NCI-H748 (cell line): Measurements from ENCODE around the gene COL23A1.

Experiments used
- DNase-seq: peaks from one replicate; lab custom pipeline; 2025; ENCODE audit not compliant: unreplicated experiment; lab: John Stamatoyannopoulos, UW

The COL23A1 gene

GRCh38 chr5:178439493-178440180 lies 150.6 kb downstream of the COL23A1 start:
- no peak for DNase-seq

GRCh38 chr5:178438796-178439195 lies 151.4 kb downstream of the COL23A1 start:
- no peak for DNase-seq

GRCh38 chr5:178437386-178438075 lies 152.7 kb downstream of the COL23A1 start:
- no peak for DNase-seq

DNA sequence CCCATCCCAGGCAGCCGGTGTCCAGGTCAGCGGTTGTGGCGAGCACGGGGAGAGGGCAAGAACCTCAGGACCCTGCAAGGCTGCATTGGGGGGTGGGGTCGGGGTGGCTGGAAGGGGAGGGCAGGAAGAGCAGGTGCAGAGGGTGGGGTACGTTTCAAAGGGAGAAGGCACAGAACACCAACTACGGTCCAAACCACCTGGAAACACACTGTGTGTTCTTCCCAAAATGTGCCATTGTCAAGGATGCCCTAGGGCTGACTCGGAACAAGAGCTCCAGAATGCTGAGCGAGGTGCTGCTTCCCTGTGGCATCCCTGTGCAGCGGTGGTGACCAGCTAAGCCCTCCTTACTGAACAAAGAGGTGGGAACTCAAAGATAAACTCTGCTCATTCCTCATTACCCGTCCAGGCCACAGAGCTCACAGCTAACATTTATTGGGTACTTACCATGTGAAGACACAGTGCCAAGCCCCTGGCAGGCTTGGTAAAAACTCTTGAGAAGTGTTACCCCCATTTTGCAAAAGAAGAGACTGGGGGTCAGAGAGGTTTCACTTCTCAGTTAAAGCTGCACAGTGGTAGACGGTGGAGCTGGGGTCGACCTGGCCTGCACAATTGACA lies 153.8 kb downstream of the COL23A1 start:
- DNase-seq, result no peak

DNA sequence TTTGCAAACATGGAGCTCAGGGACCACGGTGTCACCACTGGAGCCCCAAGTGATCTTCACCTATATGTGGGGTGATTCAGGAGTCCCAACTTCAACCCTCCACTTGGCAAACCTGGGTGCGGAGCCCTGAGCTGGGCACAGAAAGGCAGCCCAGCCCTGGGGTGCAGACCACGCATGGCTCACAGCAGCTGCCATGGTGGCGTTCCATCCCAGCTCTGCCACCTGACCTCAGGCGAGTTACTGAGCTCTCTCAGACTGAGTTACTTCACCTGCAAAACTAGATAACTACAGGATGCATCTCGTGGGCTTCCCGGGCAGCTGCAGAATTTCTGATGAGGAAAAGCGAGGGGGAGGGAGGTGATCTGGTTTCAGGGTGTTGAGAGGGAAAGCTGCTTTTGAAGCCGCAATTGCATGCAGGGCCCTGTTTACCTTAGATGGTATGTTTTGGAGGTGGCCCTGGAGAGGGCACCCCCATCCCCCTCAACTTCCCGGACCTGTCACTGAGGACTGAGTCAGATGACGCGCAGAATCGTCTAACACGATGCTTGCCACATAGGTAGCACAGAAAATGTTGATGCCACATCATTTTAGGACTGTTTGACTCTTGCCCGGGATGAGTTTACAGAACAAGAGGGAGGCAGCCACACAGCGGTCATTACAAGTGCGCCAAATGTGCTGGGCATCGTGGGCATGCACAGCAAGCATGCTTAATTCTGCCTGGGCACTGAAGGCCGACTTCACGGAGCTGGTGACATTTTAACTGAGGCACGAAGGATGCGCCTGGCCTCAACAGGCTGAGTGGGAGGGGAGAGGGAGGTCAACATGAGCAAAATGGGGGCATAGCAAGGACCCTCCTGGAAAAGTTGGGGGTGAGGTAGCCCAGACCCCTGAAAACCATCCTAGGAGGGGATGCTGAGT lies 154.6 kb downstream of the COL23A1 start:
- no peak for DNase-seq

DNA sequence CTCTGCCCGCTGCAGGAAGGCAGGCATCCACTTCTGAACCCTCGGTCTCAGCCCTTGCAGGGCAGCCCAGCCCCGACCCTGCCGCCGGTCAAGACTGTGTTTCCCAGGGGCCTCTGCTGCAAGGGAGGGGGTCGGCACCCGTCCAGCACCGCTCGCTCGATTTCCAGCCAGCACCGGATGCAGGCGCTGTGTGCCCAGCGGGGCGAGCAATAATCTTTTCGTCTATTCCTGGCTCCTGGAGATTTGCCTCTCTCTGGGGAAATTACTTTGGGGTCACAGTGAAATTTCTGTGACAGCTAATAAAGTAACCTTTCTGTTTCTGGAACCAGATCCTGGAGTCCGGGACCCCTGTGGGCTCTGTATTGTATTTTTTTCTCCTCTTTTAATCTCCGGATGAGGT lies 155.3 kb downstream of the COL23A1 start:
- DNase-seq, result no peak

GRCh38 chr5:178434016-178434761 lies 156.0 kb downstream of the COL23A1 start:
- no peak for DNase-seq

DNA sequence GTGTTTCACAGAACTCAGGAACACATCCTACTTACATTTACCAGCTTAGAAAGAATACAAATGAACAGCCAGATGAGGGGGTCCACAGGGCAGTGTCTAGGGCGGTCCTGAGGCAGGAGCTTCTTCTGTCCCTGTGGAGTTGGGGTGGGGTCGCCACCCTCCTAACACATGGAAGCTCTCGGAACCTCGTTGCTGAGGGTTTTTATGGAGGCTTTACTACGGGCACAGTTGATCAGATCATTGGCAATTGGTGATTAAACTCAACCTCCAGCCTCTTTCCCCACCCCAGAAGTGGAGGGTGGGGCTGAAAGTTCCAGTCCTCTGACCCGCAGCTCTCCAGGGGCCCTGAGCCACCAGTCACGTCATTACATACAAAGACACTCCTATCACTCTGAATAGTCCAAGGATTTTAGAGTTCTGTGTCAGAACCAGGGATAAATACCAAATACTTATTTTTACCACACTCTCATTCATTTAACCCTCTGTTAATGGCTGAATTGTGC lies 156.9 kb downstream of the COL23A1 start:
- DNase-seq, result no peak

GRCh38 chr5:178432421-178433272 lies 157.5 kb downstream of the COL23A1 start:
- no peak for DNase-seq

DNA sequence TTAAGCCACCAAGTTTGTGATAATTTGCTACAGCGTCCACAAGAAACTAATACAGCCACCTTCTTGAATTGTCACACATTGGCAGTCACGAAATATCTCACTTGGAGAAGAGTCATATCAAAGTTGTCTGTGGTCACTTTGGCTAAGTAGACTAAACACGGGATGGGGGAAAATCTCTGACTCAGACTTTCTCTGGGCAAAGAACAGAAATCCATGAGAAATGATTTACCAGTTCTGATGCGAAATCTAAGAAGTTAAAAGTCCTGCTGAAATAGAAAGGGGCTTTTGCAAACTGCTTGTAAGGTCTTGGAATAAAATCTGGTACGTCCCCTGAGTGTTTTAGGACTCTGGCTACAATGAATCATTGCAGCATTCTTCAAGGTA lies 158.4 kb downstream of the COL23A1 start:
- no peak for DNase-seq

DNA sequence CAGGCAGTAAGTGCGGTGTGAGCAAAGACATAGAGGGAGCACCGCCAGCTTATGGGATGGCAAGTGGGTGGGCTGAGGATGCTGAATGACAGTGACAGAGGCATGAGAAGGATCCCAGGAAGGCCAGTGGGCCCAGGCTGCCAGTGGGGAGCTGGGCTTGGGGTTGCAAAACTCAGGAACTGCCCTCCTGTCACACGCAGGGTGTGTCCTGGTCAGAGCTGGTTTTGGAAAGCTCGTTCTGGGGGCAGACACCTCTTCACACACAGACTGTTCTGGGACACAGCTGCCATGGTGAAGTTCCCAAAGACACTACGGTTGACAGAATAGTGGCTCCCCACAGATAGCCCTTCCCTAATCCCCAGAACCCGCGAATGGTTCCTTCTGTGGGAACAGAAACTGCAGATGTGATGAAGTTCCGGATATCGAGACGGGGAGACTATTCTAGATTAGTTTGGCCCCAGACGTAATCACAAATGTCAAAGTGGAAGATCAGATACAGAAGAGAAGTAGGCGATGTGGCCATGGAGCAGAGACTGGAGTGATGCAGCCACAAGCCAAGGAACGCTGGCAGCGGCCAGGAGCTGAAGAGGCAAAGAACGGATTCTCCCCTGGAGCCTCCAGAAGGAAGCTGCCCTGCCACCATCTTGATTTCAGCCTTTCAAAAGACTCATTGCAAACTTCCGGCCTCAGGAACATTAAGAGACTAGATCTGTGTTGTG lies 159.0 kb downstream of the COL23A1 start:
- no peak for DNase-seq

DNA sequence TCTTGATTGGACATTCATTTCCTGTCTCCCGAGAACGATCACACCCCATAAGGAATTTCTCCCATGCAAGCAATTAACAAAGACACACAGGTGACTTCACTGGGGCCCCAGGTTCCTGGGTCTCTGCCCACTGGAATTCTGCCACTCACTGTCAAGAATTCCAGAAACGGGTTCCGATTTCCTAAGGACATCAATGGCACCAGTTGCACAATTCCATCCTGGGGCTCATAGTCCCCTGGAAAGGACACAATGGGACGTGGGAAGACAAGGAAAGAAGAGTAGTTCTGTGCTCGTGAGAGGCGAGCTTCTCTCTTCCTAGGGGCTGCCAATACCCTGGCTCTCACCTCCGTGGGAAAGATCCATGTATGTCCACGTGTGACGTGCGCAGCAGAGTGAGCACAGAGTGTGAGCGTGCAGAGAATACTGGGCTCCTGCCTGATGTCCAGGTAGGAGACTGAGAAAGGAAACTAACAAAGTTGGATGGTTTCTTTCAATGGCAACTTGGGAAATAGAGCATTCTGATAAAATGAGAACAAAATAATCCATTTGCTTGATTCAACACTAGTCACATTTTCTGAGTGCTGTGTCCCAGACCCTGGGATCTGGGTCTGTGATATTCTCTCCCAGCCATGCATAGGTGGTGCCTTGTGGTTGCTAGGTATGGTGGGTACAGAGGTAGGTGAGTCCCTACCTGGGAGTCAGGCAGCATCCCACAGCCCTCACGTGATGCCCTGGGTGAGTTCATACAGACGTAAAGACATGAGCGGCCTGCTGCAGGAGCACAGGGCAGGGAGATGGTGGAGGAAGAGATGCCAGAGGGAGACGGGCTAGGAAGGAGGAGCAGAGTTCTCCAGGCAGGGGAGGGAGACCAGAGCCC lies 159.8 kb downstream of the COL23A1 start:
- no peak for DNase-seq

- no peak for DNase-seq
Measured at GRCh38 chr5:178429491-178430185, 160.6 kb downstream of the COL23A1 start.

DNA sequence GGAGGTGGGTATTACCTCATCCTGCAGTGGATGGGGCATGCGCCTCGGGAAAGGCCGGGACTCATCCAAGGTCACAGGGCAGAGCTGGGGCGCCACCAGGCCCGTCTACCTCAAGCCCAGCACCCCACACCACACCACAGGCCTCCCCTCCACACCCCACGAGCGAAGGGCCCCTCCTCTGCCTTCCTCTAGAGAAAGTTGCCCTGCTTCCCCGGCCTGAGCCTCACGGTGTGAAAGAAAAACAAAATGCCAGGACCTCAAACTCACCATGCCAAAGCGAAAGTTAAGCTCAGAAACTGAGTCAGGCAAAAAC lies 161.1 kb downstream of the COL23A1 start:
- DNase-seq, result no peak

DNA sequence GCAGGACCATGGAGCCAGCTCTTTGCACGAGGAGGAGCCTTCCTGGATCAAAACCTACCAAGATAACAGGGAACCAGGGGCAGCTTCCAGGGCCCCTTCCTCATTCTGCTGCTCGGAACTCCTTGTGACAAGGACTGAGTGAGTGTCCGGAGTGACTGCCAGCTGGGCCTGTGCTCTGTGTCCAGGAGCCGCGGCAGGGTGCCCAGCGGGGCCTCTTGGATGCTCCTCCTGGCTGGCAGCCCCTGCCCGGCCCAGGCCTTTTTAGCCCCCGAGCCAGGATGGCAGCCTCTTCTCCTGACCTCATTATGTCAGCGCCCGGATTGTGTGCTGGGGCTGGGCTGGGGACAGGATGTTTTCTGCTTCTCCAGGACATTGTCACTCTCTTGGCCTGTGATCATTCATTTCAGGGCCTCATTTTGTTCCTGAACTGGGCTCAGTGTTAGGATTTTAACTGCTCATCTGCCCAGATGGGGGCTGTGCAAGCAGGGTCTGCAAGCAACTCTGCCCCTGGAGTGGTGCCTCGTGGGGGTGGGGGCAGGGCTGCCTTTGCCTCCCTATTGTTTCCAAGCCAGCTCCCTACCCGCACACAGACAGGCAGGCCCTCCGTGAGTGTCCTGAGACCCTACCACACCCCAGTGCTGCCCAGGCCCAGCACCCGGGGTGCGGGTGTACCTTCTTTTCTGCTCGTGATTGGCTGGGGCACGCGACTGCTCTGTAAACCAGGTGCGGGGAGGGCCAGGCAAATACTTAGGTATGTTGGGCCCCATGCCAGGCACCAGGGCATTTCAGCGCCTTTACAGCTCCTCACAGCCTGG lies 161.6 kb downstream of the COL23A1 start:
- DNase-seq, result no peak

- DNase-seq, result no peak
Measured at GRCh38 chr5:178427576-178428197, 162.5 kb downstream of the COL23A1 start.
